ENCODE data around the gene HTRA2.
A peak's percentile ranks its signal among the peaks of the same experiment; 100 is the strongest.

The HTRA2 gene

GRCh38 chr2:74566076-74566753 lies 36.5 kb downstream of the HTRA2 start:
- no peak for DNase-seq

GRCh38 chr2:74566754-74567085 lies 37.0 kb downstream of the HTRA2 start:
- DNase-seq = no peak

- DNase-seq = no peak
Measured at GRCh38 chr2:74567881-74568280, 38.1 kb downstream of the HTRA2 start.

- DNase-seq = no peak
Measured at GRCh38 chr2:74569686-74570085, 40.0 kb downstream of the HTRA2 start.

- no peak for DNase-seq
Measured at GRCh38 chr2:74571058-74571457, 41.3 kb downstream of the HTRA2 start.

GRCh38 chr2:74572178-74572925 lies 42.6 kb downstream of the HTRA2 start:
- DNase-seq = no peak

- DNase-seq = peak; percentile 85
Measured at GRCh38 chr2:74573747-74574562, 44.2 kb downstream of the HTRA2 start.

- no peak for DNase-seq
Measured at GRCh38 chr2:74575320-74575719, 45.6 kb downstream of the HTRA2 start.

- DNase-seq = peak; percentile 41
Measured at GRCh38 chr2:74576211-74576862, 46.6 kb downstream of the HTRA2 start.

- DNase-seq = peak; percentile 87
Measured at GRCh38 chr2:74576863-74577229, 47.1 kb downstream of the HTRA2 start.

GRCh38 chr2:74577448-74577847 lies 47.7 kb downstream of the HTRA2 start:
- DNase-seq = peak; percentile 47

- DNase-seq = no peak
Measured at GRCh38 chr2:74578408-74578807, 48.7 kb downstream of the HTRA2 start.

- no peak for DNase-seq
Measured at GRCh38 chr2:74581463-74581862, 51.7 kb downstream of the HTRA2 start.

- no peak for DNase-seq
Measured at GRCh38 chr2:74582184-74582583, 52.5 kb downstream of the HTRA2 start.

Measured in GDM1 (cell line).